Nucleus accumbens (tissue), 56 donors: ENCODE measurements around the gene ARHGAP15.
A peak's percentile ranks its signal among the peaks of the same experiment; 100 is the strongest.
"Not testable (repeated sequence)": the region's sequence is repeated elsewhere in the genome, so short reads cannot be mapped to it uniquely, and the experiment has no call there.

Source experiments
- DNase-seq, 56 donors: peaks; one replicate each; lab custom pipeline; 2025; lab: John Stamatoyannopoulos, UW

The ARHGAP15 gene

GRCh38 chr2:143128681-143129580, at the start of gene ARHGAP15:
TSS of gene ARHGAP15 (plus strand) at chr2:143129419.
- no peak for DNase-seq

- DNase-seq: no peak
Measured at GRCh38 chr2:143081616-143082015, 47.6 kb upstream of the ARHGAP15 start.

- DNase-seq: no peak
Measured at GRCh38 chr2:143083636-143084035, 45.6 kb upstream of the ARHGAP15 start.

- no peak for DNase-seq
Measured at GRCh38 chr2:143084462-143084861, 44.8 kb upstream of the ARHGAP15 start.

GRCh38 chr2:143085125-143085784, 44.0 kb upstream of the ARHGAP15 start:
- DNase-seq: no peak

GRCh38 chr2:143087033-143087432, 42.2 kb upstream of the ARHGAP15 start:
- DNase-seq: no peak

GRCh38 chr2:143088388-143088787, 40.8 kb upstream of the ARHGAP15 start:
- no peak for DNase-seq

- not testable (repeated sequence) for DNase-seq
Measured at GRCh38 chr2:143089520-143089919, 39.7 kb upstream of the ARHGAP15 start.

- DNase-seq: peak in 30 of 56 donors; percentile 1 to 53 (median 16)
Measured at GRCh38 chr2:143110758-143111428, 18.3 kb upstream of the ARHGAP15 start.

GRCh38 chr2:143117225-143117624, 12.0 kb upstream of the ARHGAP15 start:
- no peak for DNase-seq

GRCh38 chr2:143121079-143121478, 8.1 kb upstream of the ARHGAP15 start:
- no peak for DNase-seq

GRCh38 chr2:143121957-143122356, 7.3 kb upstream of the ARHGAP15 start:
- no peak for DNase-seq

- no peak for DNase-seq
Measured at GRCh38 chr2:143123911-143124310, 5.3 kb upstream of the ARHGAP15 start.

GRCh38 chr2:143124445-143124844, 4.8 kb upstream of the ARHGAP15 start:
- no peak for DNase-seq

- DNase-seq: no peak
Measured at GRCh38 chr2:143125717-143126116, 3.5 kb upstream of the ARHGAP15 start.

- DNase-seq: no peak
Measured at GRCh38 chr2:143132355-143132754, 3.1 kb downstream of the ARHGAP15 start.

GRCh38 chr2:143133783-143134182, 4.6 kb downstream of the ARHGAP15 start:
- no peak for DNase-seq

- no peak for DNase-seq
Measured at GRCh38 chr2:143138292-143138691, 9.1 kb downstream of the ARHGAP15 start.

GRCh38 chr2:143139835-143140393, 10.7 kb downstream of the ARHGAP15 start:
- DNase-seq: no peak

GRCh38 chr2:143140864-143141661, 11.8 kb downstream of the ARHGAP15 start:
- DNase-seq: no peak
